Measurements from ENCODE around the gene PHF20. TPM values are rescaled to one million over a fixed set of nuclear protein-coding genes. Genes with fewer than 3 reads are reported as not detected.
"Not testable (repeated sequence)": the region's sequence is repeated elsewhere in the genome, so short reads cannot be mapped to it uniquely, and the experiment has no call there.

PHF20 gene
- total RNA-seq, result 55.1 and 64.3 TPM in 2 replicates

DNA sequence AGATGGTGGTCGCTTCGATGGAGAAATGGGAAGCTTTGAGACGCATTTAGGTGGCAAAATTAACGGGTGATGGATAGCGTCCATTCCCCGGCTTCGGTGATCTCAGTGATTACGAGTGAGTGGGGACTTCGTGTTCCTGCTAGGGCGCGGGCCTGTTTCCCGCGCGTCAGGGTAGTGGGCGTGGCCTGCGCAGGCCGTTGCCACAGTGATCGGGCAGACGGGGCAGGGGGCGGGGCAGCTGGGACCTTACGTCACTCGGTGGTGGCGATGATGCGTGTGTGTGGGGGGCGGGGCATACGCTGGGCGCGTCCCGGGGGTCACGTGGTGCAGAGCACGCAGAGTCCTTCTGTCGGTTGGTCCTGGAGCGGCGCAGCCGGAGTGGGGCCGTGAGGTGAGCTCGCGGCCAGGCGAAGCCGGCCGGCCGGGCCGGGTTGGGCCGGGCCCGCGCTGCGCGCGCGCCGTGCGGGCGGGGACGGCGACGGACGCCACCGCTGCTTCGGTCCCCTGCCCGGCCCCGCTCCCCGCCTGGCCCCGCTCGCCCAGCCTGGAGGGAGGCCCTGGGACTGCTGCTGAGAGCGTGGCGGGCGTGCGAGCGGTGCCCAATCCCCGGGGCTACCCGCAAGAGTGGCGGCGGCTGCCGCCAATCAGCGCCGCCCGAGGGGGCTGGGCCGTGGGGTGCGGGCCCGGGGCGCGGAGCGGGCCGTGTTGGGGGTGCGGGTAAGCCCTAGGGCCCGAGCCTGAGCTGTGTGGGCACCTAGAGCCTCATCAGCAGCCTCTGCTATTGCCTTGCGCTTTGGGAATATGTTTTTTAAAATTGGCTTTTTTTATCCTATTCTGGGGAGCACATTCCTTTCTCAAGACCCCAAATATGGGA is at the start of gene PHF20:
Gene PHF20 (plus strand): TSS at position 327 of the 874 bp plus-strand sequence. CDS start 29,508 bp downstream, outside the sequence.
- H3K27me3 Mint-ChIP-seq (ENCODE audit: low read depth), result no peaks in the 10 kb centered on the region
- peak within 1 kb of the TSS; percentile 87 for H3K27ac Mint-ChIP-seq
- H3K9me3 Mint-ChIP-seq, result peaks cover 7% of the 10 kb centered on the region
- H3K4me3 Mint-ChIP-seq (ENCODE audit: low read depth), result peak within 1 kb of the TSS; percentile 88
- intact Hi-C loops (cut with micrococcal nuclease), result loop anchor here (1.0 to 10.0 kb wide), 4 partner anchors 30 to 1777 kb away; partner anchors contain the start of genes RALY, RBM39, SCAND1 and SPAG4
- H3K36me3 Mint-ChIP-seq (ENCODE audit: low read depth), result peaks cover 31% of the 10 kb centered on the region
- H3K4me1 Mint-ChIP-seq (ENCODE audit: low read depth), result peaks cover 46% of the 10 kb centered on the region
- DNase-seq (ENCODE audit: low spot score), result peak; percentile 98

DNA sequence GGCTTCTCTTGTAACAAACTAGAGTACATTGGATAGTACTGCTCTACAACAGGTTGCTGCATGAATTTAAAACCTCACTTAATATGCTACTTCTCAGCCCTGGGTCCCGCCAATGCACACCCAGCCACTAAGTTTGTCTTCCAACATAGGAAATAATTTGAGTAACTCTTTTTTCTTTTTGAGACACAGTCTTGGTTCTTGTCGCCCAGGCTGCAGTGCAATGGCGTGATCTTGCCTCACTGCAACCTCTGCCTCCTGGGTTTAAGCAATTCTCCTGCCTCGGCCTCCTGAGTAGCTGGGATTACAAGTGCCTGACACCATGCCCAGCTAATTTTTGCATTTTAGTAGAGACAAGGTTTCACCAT is 48.6 kb upstream of the PHF20 start:
- H3K27ac Mint-ChIP-seq; H3K27me3 Mint-ChIP-seq (ENCODE audit: low read depth); H3K4me3 Mint-ChIP-seq (ENCODE audit: low read depth); H3K9me3 Mint-ChIP-seq; intact Hi-C loops (cut with micrococcal nuclease); DNase-seq (ENCODE audit: low spot score): not testable (repeated sequence)
- Mint-ChIP-seq H3K36me3 (ENCODE audit: low read depth) (peaks cover 86% of the 10 kb centered on the region), H3K4me1 (ENCODE audit: low read depth) (peaks cover 19% of the 10 kb centered on the region)

DNA sequence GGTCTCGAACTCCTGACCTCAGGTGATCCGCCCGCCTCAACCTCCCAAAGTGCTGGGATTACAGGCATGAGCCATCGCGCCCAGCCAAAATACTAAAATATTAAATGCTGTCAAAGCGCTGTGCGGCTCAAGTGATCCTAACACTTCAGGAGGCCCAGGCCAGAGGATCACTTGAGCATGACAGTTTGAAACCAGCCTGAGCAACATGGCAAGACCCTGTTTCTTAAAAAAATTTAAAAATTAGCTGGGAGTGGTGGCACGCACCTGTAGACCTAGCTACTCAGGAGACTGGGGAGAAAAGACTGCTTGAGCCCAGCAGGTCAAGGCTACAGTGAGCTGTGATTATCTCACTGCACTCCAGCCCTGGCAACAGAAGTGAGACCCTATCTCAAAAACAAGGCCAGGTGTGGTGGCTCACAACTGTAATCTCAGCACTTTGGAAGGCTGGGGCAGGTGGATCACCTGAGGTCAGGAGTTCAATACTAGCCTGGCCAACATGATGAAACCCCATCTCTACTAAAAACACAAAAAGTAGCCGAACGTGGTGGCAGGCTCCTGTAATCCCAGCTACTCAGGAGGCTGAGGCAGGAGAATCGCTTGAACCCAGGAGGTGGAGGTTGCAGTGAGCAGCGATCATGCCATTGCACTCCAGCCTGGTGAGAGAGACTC is 48.0 kb upstream of the PHF20 start:
- peaks cover 19% of the 10 kb centered on the region for H3K4me1 Mint-ChIP-seq (ENCODE audit: low read depth)
- DNase-seq (ENCODE audit: low spot score); H3K9me3 Mint-ChIP-seq; H3K4me3 Mint-ChIP-seq (ENCODE audit: low read depth); H3K27ac Mint-ChIP-seq; intact Hi-C loops (cut with micrococcal nuclease); H3K27me3 Mint-ChIP-seq (ENCODE audit: low read depth): not testable (repeated sequence)
- peaks cover 85% of the 10 kb centered on the region for H3K36me3 Mint-ChIP-seq (ENCODE audit: low read depth)

DNA sequence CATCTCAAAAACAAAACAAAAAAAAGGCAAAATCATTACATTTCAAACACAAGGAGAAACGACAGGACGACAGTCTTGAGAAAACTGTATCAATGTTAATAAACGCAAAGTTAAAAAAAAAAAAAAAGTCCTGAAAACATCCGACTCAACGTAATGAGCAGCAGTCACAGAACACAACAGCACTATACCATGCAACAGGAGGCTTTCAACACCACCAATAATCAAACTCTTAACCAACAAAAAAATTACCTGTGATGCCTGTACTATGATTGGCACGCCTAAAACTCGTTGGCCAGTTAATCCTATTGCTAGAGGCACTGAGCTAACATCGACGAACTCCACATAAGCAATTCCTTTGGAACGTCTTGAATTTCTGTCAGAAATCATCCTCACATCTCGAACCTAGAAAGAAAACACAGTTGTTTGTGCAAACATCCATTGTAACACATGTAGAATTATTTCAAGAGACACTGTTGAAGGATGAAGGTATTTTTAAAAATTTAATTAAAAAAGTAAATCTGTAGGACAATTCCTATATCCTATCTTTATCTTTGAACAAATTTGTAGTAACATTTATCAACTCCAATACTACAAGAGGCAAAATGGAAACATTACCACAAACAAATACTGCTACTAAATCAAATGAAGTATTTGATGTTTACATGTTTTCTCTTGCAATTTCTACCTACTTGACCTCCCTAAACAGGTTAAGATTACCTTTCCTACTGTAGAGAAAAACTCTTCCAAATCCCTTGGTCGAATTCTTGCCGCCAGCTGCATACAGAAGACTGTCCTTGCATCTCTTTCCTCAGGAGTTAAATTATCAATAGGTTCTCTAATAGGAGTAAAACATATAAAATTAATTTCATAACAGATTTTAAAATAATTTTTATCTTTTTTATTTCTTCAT is 47.2 kb upstream of the PHF20 start:
- intact Hi-C loops (cut with micrococcal nuclease), result no loop called here
- Mint-ChIP-seq H3K27me3 (ENCODE audit: low read depth) (no peaks in the 10 kb centered on the region), H3K4me3 (ENCODE audit: low read depth) (no peak overlapping the region), H3K27ac (no peak overlapping the region), H3K36me3 (ENCODE audit: low read depth) (peaks cover 85% of the 10 kb centered on the region), H3K4me1 (ENCODE audit: low read depth) (peaks cover 19% of the 10 kb centered on the region), H3K9me3 (no peaks in the 10 kb centered on the region)
- no peak for DNase-seq (ENCODE audit: low spot score)

DNA sequence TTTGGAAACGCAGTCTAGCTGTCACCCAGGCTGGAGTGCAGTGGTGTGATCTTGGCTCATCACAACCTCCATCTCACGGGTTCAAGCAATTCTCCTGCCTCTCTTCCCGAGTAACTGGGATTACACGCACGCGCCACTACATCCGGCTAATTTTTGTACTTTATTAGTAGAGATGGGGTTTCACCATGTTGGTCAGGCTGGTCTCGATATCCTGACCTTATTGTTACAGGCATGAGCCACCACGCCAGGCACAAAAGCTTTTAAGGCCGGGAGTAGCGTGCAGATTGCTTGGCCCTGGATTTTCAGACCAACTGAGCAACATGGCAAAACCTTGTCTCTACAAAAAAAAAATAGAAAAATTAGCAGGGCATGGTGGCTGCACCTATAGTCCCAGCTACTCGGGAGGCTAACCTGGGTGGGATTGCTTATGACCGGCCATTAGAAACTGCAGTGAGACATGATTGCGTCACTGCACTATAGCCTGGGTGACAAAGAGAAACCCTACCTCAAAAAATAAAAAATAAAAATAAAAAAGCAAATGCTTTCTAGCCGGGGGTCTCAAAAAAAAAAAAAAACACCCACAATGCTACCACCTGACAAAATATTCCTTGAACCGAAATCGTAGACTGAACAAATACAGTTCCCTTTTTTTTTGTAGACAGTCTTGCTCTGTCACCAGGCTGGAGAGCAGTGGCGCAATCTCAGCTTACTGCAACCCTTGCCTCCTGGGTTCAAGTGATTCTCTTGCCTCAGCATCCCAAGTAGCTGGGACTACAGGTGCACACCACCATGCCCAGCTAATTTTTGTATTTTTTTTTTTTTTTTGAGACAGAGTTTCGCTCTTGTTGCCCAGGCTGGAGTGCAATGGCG is 44.7 kb upstream of the PHF20 start:
- Mint-ChIP-seq H3K27ac (no peak overlapping the region), H3K9me3 (no peaks in the 10 kb centered on the region), H3K36me3 (ENCODE audit: low read depth) (peaks cover 81% of the 10 kb centered on the region), H3K4me1 (ENCODE audit: low read depth) (peaks cover 17% of the 10 kb centered on the region), H3K4me3 (ENCODE audit: low read depth) (no peak overlapping the region), H3K27me3 (ENCODE audit: low read depth) (no peaks in the 10 kb centered on the region)
- intact Hi-C loops (cut with micrococcal nuclease), result no loop called here
- DNase-seq (ENCODE audit: low spot score), result no peak

DNA sequence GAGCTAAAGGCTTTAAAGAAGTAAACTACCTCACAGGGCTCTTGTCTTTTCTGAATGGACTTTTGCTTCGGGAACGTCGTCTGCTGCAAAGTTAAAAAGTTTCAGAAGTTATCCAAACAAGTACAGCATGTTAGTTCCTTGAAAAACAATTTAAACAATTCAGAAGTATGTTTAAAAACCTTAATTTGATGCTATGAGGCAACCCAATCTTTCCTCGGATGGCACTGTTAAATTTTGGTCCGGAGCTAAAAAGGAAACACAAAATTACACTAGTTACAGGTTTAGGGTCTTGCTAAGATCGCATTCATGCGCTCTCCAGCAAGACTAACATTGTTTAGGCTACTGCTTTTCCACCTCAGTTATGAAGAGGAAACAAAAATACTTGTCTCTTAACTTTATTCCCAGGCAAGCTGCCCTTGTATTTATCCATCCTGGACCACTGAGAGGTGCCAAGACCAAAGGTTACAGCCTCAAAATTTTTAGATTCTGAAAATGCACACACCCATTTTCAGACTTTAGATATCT is 42.5 kb upstream of the PHF20 start:
- Mint-ChIP-seq H3K9me3 (no peaks in the 10 kb centered on the region), H3K4me3 (ENCODE audit: low read depth) (no peak overlapping the region), H3K27me3 (ENCODE audit: low read depth) (no peaks in the 10 kb centered on the region), H3K27ac (no peak overlapping the region), H3K4me1 (ENCODE audit: low read depth) (peaks cover 25% of the 10 kb centered on the region), H3K36me3 (ENCODE audit: low read depth) (peaks cover 80% of the 10 kb centered on the region)
- DNase-seq (ENCODE audit: low spot score), result no peak
- intact Hi-C loops (cut with micrococcal nuclease), result no loop called here

DNA sequence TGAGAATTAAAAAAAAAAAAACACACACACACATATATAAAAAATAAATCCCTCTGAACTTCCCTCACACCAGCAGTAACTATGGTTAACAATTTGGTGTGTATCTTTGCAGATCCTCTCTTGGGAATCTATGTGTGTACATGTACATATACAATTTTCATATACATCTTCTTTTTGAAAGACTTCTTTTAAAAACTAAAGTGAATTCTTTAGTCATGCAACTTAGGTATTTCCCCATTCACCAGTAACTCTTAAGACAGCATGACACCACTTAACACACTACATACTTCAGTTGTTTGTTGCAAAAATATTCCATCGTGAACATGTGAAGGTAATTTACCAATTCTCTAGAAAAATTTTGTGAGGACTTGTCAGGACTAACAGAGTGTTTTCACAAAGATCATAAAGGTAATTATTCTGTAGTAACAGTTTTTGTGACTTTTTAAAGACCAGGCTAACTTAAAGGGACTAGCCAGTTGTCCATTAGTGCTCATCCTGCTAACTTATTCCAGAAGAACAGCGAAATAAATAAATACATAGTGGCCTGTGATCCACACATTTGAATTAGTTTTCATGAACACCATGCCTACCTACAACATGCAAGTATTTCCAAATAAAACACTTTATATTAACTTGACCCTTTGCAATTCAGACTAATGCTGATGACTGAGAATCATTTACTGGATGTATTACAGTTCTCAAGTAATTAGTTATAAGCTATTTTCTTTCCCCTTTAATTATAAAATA is 41.8 kb upstream of the PHF20 start:
- no peak overlapping the region for H3K27ac Mint-ChIP-seq
- H3K36me3 Mint-ChIP-seq (ENCODE audit: low read depth), result peaks cover 82% of the 10 kb centered on the region
- H3K4me1 Mint-ChIP-seq (ENCODE audit: low read depth), result peaks cover 27% of the 10 kb centered on the region
- H3K4me3 Mint-ChIP-seq (ENCODE audit: low read depth), result no peak overlapping the region
- H3K27me3 Mint-ChIP-seq (ENCODE audit: low read depth), result no peaks in the 10 kb centered on the region
- no peak for DNase-seq (ENCODE audit: low spot score)
- H3K9me3 Mint-ChIP-seq, result no peaks in the 10 kb centered on the region
- intact Hi-C loops (cut with micrococcal nuclease), result no loop called here

DNA sequence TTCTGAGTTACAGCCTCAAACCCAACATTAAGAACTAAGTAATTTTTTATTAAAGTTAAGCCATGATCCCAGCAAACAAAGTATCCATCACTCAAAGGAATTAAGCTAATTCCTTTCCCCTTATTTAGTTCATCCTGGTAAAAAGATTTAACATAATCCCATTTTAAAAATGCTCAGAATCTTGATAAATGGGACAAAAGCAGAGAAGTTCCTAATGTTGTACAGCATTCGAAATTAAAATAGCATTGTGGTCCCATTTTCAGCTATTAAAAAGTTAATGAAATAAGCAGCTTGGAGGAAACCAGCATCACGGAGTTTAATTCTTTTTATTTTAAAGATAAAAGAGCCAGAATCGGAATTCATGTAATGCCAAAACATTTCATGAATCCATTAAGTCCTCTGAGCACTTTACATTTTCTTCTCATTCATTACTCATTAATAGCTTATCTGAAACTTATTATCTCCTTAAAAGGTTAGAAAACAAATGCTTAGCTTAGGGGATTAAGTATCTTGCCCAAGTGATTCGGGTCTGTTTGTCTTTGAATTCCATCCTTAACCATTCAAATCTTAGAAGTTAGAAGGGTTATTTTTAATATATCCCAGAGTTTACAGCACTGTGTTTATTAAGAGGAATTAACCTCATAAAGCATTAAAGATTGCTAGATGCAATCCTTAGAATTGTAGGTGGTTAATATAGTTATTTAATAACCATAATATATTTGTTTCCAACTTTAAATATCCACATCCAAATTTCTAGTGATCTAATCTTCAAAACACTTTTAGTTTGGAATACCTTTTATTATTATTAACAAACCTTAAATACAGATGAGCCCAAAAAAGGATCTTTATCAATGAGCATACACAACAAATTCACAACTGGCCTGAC is 41.0 kb upstream of the PHF20 start:
- H3K4me3 Mint-ChIP-seq (ENCODE audit: low read depth), result no peak overlapping the region
- DNase-seq (ENCODE audit: low spot score), result no peak
- no peaks in the 10 kb centered on the region for H3K27me3 Mint-ChIP-seq (ENCODE audit: low read depth)

DNA sequence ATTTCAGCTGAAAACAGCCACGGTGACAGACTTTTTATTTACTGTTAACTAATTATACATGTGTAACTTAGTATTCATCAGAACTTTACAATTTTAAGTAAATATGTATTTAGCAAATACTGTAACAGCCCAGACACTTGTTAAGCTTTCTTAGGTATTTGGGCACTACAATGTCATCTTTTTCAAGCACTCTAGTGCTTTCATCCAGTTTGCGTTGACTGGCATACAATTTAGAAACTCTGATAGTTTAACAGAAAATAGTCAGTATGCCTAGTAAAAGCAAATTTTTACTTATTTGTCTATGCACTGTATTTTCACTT is 40.4 kb upstream of the PHF20 start:
- peaks cover 34% of the 10 kb centered on the region for H3K4me1 Mint-ChIP-seq (ENCODE audit: low read depth)
- no peak overlapping the region for H3K4me3 Mint-ChIP-seq (ENCODE audit: low read depth)

More for the DNA sequence above, 41.0 kb upstream of the PHF20 start:
- Mint-ChIP-seq H3K4me1 (ENCODE audit: low read depth) (peaks cover 30% of the 10 kb centered on the region), H3K36me3 (ENCODE audit: low read depth) (peaks cover 80% of the 10 kb centered on the region), H3K27ac (no peak overlapping the region), H3K9me3 (no peaks in the 10 kb centered on the region)
- intact Hi-C loops (cut with micrococcal nuclease), result no loop called here

DNA sequence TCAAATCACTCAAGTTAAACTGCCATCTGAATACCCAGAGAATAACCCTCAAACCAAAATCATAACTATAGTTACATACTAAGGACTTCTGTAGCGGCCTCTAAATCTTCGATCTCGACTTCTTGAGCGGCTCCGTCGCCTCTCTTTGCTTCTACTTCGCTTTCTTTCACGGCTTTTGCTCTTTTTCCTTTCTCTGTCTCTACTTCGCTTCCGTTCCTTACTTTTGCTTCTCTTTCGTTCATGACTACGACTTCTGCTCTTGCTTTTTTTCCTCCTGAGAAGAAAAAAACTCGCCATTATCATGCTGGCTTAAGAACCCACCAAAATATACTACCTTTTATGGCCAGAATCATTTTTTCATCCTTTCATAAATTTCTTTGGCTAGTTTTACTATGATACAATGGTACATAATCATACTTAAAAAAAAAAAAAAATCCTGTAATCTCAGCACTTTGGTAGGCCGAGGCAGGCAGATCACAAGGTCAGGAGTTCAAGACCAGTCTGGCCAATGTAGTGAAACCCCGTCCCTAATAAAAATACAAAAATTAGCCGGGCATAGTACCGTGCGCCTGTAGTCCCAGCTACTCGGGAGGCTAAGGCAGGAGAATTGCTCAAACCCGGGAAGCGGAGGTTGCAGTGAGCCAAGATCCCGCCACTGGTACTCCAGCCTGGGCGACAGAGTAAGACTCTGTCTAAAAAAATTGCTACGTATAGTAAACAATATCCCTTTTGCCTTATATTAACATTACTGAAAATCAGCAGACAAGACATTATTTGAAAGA is 39.8 kb upstream of the PHF20 start:
- H3K4me3 Mint-ChIP-seq (ENCODE audit: low read depth), result no peak overlapping the region
- peaks cover 81% of the 10 kb centered on the region for H3K36me3 Mint-ChIP-seq (ENCODE audit: low read depth)
- DNase-seq (ENCODE audit: low spot score), result no peak
- no peaks in the 10 kb centered on the region for H3K9me3 Mint-ChIP-seq
- peak overlapping the region; percentile 6 for H3K27ac Mint-ChIP-seq
- H3K27me3 Mint-ChIP-seq (ENCODE audit: low read depth), result no peaks in the 10 kb centered on the region
- intact Hi-C loops (cut with micrococcal nuclease), result no loop called here
- peaks cover 30% of the 10 kb centered on the region for H3K4me1 Mint-ChIP-seq (ENCODE audit: low read depth)

More for the DNA sequence above, 40.4 kb upstream of the PHF20 start:
- no peaks in the 10 kb centered on the region for H3K9me3 Mint-ChIP-seq
- intact Hi-C loops (cut with micrococcal nuclease), result no loop called here
- no peak overlapping the region for H3K27ac Mint-ChIP-seq
- no peaks in the 10 kb centered on the region for H3K27me3 Mint-ChIP-seq (ENCODE audit: low read depth)
- peaks cover 81% of the 10 kb centered on the region for H3K36me3 Mint-ChIP-seq (ENCODE audit: low read depth)
- DNase-seq (ENCODE audit: low spot score), result no peak

Data from activated T-helper 2 cell treated with anti-CD3 and anti-CD28 coated beads, Interferon-gamma antibody, Interleukin-2, Interleukin-4, amounts not matched to agents 10 μg/mL and 5 μg/mL and 100 μg/mL, durations not matched to agents 14 hours and 24 hours and 36 hours (primary cell).